ENCODE results near the gene LBP.
"Not testable (repeated sequence)": the region's sequence is repeated elsewhere in the genome, so short reads cannot be mapped to it uniquely, and the experiment has no call there.

GRCh38 chr20:38314350-38314749 is 31.9 kb upstream of the LBP start:
- not testable (repeated sequence) for TF ChIP-seq POLR2A, POLR2AphosphoS5, POU2F2, TAF1, SPI1 (IDR thresholded peaks at IDR 0.05; ENCODE audit: low read depth, low read length)

Data from GM12891 (cell line).